HG03571 (cell line): ENCODE measurements around the gene PPP2R1B.
"Not testable (repeated sequence)": the region's sequence is repeated elsewhere in the genome, so short reads cannot be mapped to it uniquely, and the experiment has no call there.

Experiments used
- ATAC-seq: cut with Tn5 transposase; IDR thresholded peaks from one replicate; pipeline ENCODE4 v1.9.1; 2021; ENCODE audit not compliant: unreplicated experiment

Gene PPP2R1B

DNA sequence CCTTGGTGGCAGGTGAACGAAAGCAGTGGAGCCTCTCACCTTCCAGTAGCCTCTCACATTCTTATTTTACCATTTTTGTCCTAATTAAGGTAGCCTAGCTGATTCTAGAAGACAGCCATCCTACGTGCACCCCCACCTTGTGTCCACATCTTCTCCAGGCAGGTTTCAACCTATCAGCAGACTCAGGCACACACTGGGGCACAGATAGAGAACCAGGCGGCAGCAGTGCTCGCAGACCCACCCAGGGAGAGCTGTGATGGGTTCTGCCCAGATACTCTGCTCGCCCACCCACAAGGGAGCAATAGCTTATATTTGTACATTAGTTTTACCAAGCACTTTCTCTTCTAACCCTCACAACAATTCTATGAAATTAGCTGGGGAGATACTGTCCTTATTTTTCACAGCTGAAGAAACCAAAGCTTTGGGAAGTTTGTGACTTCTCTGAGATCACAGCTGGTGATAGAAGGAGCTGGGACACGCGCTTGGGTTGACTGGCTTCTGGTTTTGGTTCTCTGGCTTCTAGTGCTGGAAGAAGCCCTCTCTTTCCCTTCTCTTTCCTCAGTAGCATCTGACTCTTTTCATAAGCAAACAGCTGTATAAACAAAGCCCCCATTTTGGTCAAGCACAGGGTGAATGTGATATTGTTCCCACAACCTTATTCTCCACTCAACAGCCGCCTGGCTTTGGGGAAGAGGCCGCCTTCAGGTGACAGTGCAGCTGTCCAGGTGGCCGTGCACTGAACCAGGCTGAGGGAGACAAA is 36.9 kb downstream of the PPP2R1B start:
- ATAC-seq = no peak

DNA sequence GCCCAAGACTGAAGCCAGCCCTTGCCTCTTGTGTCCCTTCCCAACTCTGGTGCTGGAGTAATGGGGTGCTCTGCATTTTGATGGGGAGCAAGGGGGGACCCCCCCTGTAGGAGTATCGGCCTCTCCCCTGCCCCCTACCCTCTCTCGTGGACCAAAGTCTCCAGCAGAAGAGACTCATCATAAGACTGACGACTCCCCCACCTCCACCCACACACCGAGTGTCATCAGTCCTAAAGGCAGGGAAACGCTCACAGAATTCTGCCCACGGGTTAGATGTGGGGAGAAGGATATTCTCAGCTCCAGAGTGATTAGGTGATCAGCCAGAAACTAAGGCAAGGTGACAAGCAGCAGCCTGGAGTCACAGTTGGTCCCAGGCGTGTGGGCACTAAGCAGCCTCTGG is 38.8 kb downstream of the PPP2R1B start:
- ATAC-seq = no peak

DNA sequence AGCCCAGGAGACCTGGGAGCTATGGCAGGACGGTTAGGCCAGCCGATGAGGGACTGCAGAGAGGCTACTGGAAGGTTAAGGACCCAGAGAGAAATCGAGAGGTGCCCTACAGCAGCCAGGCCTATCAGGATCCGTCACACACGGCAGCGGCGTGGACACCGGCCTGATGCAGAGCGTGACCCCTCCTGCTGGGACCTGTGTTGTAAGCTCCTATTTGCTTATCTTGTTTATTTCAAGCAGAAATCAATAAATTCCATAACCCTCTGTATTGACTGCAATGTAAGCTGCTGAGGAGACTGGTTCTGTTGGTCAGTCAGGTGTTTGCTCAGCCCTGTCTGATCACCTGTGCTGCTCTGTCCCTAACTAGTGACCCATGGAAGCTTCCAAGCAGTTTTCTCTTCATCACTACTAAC is 39.9 kb downstream of the PPP2R1B start:
- no peak for ATAC-seq

DNA sequence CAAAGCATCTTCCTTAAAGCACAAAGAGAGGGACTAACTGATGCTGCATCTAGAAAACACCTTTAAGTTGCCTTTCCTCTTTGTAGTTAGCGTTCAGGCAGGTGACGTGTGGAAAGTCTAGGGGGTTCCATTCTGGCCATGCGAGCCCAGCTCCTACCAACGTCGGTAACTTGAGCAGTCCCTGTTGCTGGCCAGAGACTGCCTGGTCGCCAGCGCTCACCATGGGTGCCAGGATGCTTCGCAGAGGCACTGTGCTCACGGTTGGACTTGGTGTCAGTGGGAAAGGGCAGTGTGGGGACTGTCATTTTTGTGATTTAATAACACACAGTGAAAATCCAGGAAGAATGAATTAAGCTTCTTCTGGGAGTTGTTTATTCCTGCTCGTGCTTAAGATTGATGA is 40.6 kb downstream of the PPP2R1B start:
- ATAC-seq = no peak

DNA sequence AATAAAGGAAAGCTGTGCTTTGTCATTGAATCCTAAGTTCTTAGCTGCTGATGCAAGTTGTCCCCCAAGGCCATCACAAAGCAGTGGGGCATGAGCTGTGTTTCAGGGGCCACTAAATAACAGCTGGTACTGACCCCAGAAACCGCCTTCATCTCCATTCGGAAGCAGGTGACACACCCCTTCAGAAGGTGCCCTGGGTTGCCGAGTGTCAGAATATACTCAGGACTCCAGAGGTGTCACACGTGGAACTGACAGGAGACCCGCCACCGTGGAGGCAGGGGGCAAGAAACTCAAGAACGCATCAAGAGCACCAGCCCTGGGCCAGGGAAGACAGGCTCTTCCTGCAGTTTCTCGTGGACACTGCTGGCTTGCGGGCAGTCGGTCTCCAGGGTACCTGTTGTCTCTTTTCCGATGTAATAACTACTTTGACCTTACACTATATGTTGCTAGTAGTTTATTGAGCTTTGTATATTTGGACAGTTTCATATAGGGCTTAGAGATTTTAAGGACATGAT is 41.5 kb downstream of the PPP2R1B start:
- no peak for ATAC-seq

DNA sequence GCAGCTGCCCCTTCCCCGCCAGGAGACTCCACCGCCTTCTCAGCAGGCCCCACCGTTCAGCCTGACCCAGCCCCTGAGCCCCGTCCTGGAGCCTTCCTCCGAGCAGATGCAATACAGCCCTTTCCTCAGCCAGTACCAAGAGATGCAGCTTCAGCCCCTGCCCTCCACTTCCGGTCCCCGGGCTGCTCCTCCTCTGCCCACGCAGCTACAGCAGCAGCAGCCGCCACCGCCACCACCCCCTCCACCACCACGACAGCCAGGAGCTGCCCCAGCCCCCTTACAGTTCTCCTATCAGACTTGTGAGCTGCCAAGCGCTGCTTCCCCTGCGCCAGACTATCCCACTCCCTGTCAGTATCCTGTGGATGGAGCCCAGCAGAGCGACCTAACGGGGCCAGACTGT is 42.6 kb downstream of the PPP2R1B start:
- no peak for ATAC-seq

DNA sequence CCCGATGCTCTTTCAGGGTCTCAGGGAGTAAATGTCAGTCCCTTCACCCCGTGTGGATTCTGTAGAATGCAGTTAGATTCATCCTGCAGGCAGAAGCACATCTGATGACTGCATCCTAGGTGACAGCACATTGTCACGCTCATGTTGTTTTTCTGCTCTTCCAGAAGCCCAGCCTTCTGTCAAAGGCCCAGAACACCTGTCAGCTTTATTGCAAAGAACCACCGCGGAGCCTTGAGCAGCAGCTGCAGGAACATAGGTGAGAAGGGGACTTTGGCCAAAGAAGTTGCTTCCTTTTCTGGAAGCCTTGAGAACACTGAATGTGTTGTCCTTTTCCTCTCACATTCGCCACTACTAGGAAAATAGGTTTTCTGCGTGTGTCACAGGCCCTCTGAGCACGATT is 43.7 kb downstream of the PPP2R1B start:
- no peak for ATAC-seq

DNA sequence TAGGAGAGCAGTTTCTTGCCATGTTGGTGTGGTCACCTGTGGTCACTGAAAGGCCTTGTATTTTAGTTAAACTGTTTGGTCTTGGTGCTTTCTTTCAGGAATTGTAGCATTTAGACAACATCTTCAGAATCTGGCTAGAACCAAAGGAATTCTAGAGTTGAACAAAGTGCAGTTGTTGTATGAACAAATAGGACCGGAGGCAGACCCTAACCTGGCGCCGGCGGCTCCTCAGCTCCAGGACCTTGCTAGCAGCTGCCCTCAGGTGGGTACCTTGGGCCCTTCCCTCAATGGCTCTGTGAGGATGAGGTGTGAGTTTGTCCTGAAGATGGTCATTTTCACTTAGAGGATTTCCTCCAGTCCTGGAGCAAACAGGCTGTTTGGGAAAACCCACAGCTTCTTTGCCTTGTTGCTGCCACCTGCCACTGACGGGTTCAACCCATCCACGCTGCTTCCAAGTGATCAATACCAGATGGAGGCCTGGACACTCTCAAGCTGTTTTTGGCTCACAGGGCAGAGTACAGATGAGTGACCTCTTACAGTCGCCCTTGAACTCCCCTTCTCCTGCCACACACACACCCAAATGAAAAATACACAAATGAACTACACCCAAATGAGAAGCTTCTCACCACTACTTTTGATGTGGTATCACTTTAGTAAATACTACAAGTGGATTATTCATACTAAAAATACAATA is 45.2 kb downstream of the PPP2R1B start:
- no peak for ATAC-seq

DNA sequence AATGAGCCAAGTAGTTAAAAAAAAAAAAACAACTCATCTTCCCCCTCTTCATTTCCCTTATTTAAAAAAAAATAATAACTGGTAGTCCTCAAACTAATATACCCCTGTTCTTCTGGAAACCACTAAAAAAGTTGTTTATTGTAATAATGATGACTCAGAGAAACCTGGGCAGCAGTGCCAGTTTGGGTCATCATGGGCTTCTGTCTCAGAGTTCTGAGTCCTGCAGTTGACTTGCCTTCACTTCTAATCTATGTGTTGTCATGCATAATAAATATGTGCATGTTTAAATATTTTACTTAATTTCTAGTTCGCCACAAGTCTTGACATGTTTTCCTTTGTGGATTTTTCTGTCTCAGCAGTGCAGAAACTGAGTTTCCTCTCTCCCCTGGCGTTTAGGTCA is 46.8 kb downstream of the PPP2R1B start:
- ATAC-seq = no peak

DNA sequence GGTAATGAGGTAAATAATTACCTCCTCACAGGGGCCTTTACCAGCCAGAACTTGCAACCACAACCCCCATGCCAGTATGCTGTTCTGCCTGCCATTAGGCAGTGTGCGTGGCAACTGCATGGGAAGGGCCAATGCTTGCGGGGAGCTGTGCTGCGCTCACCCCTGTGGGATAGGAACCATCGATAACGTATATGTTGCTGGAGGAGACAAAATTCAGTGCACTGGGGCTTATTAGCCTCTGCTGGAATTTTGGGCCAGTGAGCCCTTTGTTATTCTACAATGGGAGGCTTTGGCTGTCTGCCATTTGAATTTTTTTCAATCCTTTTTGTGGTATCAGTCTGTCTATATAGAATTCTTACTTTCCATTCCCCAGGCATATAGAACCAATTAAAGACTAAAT is 47.3 kb downstream of the PPP2R1B start:
- no peak for ATAC-seq

DNA sequence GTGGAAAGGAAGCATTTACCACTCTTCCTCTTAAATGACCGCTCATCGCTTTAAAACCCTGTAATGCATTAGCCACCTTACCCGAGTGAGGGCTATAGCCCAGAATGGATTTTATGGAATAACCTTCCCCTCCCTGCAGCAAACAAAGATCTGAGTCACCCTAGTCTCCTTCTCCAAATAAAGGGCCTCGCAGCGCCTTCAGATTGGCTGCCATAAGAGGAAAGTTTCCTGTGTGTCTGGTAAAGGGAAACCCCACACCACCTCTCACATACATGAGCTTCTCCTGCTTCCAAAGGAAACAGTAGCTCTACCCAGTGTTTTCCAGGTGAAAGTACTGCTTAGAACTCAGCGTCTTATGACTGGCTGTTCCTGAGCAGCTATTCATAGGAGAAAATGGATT is 47.8 kb downstream of the PPP2R1B start:
- no peak for ATAC-seq

DNA sequence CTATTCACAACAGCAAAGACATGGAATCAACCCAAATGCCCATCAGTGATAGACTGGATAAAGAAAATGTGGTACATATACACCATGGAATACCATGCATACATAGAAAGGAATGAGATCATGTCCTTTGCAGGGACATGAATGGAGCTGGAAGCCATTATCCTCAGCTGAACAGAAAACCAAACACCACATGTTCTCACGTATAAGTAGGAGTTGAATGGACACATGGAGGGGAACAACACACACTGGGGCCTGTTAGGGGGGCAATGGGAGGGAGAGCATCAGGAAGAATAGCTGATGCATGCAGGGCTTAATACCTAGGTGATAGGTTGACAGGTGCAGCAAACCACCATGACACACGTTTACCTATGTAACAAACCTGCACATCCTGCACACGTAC is 48.5 kb downstream of the PPP2R1B start:
- not testable (repeated sequence) for ATAC-seq

DNA sequence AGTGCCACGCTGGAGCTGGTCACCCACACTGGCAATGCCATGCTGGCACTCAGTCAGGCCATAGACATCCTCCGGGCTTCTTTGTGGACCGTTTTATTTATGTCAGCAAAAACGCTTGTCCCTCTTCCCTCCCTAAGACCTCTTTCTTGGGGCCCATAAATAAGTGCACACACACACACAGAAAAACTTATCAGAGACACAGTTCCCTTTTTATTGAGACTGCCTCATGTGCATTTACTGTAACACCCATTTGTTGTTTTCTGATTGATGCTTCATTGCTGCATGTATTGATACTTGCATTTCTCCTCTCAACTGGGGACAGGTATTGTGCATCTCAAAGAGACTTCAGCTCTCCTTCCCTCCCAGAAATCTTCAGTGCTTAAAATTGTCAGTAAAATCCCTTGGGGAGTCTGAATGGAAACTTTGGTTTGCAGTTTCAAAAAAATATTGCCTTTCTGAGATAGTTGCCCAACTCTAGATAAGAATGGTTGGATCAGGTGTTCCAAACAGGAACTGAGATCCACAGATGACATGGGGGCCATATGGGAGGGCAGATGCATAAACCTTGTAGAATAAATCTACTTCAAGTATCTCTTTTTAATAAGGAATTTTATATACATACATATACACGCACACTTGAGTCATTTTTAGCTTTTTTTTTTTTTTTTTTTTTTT is 50.9 kb downstream of the PPP2R1B start:
- ATAC-seq = no peak

DNA sequence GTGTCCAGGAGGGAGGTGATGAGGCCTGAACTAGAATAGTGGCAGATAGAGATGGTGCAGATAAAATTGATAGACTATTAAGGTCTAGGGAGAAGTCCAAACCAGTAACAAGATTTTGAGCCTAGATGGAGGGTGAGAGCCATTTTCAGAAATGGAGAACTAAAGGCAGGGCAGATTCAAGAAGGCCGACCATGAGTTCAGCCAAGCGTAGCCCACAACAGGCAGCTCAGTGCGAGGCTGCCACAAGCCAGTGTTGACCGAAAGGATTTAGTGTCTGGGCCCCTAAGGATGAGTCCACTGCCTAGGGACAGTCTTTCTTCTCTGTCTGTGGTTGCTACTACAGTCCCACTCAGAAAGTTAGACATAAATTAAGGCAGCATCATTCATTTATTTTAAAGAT is 51.7 kb downstream of the PPP2R1B start:
- no peak for ATAC-seq

DNA sequence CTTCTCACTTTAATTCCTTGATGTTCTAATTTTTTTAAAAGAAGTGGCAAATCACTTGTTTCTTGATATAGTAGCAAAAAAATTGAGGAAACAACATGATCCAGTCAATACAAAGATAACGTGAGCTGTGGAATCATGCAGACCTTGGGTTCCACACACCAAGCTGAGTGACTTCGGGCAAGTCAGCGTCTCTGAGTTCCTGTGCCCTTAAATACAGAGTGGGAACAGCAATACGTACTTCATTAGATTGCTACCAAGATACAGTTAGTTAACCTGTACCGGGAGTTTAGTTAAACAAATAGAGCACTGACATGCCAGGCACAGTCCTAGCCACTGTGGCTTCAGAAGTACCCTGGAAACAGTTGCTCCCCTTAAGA is 58.5 kb downstream of the PPP2R1B start:
- no peak for ATAC-seq

DNA sequence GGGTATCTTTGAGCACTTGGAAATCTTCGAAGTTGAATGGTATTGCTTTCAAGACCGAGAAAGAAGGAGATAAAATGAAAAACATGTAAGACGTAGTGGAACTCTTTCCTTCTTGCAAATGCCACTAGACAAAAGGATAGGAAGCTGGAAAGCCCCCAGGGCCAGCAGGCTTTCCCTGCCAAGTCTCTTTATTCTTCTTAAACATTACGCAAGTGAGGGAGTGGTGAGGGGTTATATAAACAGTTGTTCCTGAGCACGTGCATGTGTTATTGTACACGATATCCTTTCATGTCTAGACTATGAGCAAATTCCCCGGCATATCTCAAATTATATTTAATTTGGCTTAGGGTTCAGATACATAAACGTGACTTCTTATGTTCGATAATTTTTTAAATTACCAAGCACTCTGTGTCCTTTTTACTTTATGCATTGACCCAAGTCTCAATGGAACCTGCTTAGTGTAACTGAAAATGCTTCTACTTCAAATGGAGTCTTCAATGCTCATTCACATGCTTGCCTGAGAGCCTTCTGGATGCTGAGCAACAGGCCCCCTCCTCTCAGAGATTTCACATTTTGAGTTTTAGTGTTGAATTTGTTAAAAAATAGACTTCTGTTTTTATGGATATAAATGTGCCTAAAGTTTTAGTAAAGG is 59.0 kb downstream of the PPP2R1B start:
- no peak for ATAC-seq

DNA sequence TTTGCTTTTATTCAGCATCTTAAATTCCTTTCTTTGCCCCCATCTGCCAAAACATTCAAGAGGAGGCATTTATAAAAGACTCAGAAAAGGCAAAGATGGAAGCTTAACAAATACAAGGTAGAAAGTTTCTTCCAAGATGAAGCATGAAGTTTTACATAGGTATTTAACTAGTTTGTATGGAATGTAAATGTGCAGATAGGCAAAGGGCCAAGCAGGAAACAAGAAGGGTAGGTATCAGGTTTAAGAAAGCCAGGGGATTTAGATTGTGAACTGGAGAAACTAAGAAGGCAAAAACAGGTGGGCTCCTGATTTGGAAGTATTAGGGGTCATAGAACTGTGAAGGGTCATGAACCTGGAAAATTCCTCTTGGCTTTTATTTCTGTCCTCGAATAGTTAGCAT is 62.6 kb downstream of the PPP2R1B start:
- ATAC-seq = no peak

DNA sequence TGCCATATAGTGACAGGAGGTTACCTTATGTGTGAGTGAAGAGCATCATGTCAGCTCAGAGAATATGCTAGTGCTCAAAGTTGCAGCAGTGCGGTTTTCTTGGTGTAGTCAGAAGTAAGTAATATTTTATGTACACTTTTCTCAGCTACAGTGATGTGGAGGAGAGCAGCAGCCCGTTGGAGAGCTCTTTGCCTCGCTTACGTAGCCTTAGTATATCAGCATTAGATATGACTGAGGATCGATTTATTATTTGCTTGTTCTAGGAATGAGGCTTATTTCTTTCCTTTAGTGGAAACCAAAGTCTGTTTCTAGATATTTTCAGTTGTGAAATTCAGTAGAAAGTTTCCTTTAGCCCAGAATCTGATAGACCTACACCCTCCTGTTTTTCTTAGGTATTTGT is 63.6 kb downstream of the PPP2R1B start:
- ATAC-seq = no peak

DNA sequence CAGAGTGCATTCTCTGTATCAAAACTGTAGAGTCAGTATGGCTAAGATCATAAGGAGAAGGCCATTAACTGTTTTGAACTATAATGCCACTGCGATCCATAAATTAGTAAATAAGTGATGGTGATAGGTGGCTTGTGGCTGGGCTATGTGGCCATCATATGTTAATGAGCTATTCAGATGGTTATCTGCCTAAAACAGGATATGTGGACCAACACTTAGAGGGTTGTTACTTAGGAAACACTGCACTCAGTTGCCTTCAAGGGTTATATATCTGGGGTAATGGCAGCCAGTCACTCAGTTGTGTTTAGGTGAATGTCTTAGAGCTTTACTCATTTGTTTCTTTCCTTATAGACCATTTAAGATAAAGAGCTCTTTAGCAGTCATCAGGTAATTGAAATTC is 66.0 kb downstream of the PPP2R1B start:
- ATAC-seq = no peak

DNA sequence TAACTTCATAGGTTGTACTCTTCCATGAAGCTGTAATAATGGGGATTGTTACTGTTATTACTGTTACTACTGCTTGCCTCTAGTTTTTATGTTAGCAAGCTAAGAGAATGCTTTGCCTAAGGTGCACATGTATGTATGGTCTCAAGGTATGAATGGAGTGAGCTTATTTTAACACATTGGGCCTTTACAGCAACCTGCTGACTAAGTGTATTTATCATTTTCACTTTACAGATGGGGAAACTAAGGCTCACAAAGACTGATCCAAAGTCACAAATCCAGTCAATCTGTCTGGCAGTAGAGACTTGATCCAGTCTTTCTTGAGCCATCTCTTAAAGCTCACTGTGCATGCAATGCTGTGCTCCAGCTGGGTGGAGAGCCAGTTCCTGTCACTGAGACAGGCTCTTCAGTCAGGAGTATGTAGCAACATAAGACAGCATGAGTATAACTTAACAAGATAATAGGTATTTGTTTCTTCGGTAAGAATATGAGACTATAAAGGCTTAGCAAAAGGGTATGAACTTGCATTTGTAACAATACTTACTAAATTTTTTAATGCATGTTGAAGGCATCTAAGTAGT is 66.5 kb downstream of the PPP2R1B start:
- ATAC-seq = no peak

DNA sequence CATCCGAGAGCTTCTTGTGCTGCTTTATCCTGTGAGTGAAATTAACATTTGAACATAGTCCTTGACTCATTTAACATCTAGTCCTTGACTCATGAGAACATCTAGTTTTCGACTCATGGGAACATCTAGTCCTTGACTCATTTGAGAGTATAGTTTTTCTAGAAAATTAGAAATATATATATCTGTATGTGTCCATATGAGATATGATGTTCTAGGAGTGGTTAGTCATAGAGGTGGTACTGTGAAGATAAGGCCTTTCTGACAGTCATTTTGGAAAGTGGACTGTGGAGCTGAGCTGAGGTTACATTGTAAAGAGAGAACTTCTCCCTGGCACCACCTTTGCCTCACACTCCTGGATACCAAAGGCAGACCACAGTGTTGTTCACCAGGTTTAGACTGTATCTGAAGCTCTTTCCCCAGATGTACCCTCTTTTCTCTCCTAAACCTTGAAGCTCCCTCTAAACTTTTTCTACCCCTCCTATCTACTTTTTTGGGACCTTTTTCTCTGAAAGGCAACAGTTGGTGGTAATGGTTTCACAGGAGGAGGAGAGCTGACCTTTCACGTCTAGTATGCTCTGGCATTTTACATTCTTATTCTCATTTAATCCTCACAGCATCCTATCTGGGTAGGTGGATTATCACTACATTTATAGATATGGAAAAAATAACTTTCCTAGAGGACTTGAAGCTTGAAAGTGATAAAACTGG is 67.2 kb downstream of the PPP2R1B start:
- ATAC-seq = no peak
